Measurements from ENCODE around the gene PRR4. TPM values are rescaled to one million over a fixed set of nuclear protein-coding genes. Genes with fewer than 3 reads are reported as not detected.

PRR4 gene
- total RNA-seq, 1 donor from 2014 or later: 4.8 TPM

GRCh38 chr12:10801741-10802140 lies 47.5 kb downstream of the PRR4 start:
- DNase-seq: no peak

Small RNA genes lying within 50 kb of the gene (small RNA-seq; reads per million reads assigned to genes)
- gene PRR4: not detected

Other genes with a start within 250 kb of the PRR4 start
- gene MAGOHB, start 235.9 kb downstream of the PRR4 start, total RNA-seq: 29.3 TPM
- 6.7 TPM for gene STYK1, start 175.4 kb downstream of the PRR4 start, total RNA-seq
- 4.5 TPM for gene YBX3, start 126.2 kb downstream of the PRR4 start, total RNA-seq
- gene TAS2R7, start 46.8 kb downstream of the PRR4 start, total RNA-seq: 1.1 TPM
- gene TAS2R8, start 42.2 kb downstream of the PRR4 start, total RNA-seq: 0.31 TPM
- gene TAS2R9, start 39.3 kb downstream of the PRR4 start, total RNA-seq: 1.2 TPM
- 5.5 TPM for gene TAS2R10, start 23.1 kb downstream of the PRR4 start, total RNA-seq
- 95.9 TPM for gene PRH1, start 34.8 kb upstream of the PRR4 start, total RNA-seq
- 8.3 TPM for gene TAS2R13, start 60.1 kb upstream of the PRR4 start, total RNA-seq
- 0.62 TPM for gene PRH2, start 79.8 kb upstream of the PRR4 start, total RNA-seq
- 11.4 TPM for gene TAS2R14, start 89.8 kb upstream of the PRR4 start, total RNA-seq
- gene TAS2R50, start 137.4 kb upstream of the PRR4 start, total RNA-seq: 12.6 TPM
- 22.9 TPM for gene TAS2R20, start 148.8 kb upstream of the PRR4 start, total RNA-seq
- gene TAS2R19, start 173.1 kb upstream of the PRR4 start, total RNA-seq: 28.7 TPM
- gene TAS2R31, start 181.9 kb upstream of the PRR4 start, total RNA-seq: 25.0 TPM
- 12.3 TPM for gene TAS2R46, start 212.8 kb upstream of the PRR4 start, total RNA-seq
- gene TAS2R43, start 242.8 kb upstream of the PRR4 start, total RNA-seq: 13.6 TPM

Data from occipital lobe (tissue), 3 donors.